Measurements from ENCODE around the gene EP400.
A peak's percentile ranks its signal among the peaks of the same experiment; 100 is the strongest.

Gene EP400

DNA sequence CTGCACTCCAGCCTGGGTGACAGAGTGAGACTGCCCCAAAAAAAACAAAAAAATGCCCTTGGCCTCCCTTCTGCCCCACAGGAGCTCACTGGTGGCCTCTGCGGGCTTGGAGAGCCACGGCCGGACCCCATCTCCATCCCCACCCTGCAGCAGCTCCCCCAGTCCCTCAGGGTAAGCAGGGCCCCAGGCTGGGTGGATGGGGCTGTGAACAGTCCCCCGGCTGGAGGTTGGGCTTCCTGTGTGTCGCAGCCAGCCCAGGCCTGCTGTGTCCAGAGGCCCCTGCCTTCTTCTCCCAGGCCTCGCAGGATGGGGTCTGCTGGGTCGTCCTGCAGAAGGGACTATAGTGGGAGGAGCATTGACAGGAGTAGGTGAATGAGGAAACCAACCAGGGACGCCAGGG is 36.1 kb upstream of the EP400 start:
- no peak for DNase-seq

DNA sequence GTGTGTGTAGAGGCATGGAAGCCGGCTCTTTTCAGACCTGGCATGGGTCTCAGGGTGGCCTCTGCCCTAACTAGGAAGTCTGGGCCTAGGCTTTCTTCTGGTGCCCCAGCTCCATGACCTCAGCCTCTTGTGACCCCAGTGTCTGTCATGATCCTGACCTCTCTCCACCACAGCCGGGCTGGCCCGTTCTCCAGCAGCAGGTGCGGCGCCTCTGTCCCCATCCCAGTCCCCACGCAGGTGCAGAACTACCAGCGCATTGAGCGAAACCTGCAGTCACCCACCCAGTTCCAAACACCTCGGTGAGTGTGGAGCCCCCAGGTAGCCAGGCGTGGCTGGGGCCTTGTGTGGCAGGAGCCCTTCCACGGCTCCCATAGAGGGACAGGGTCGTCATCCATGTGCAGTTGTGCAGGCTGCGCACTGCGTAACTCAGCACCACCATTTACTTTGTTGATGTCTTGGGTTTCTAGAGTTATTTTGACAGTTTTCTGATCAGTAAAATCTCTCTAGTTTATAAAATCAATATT is 35.5 kb upstream of the EP400 start:
- no peak for DNase-seq

DNA sequence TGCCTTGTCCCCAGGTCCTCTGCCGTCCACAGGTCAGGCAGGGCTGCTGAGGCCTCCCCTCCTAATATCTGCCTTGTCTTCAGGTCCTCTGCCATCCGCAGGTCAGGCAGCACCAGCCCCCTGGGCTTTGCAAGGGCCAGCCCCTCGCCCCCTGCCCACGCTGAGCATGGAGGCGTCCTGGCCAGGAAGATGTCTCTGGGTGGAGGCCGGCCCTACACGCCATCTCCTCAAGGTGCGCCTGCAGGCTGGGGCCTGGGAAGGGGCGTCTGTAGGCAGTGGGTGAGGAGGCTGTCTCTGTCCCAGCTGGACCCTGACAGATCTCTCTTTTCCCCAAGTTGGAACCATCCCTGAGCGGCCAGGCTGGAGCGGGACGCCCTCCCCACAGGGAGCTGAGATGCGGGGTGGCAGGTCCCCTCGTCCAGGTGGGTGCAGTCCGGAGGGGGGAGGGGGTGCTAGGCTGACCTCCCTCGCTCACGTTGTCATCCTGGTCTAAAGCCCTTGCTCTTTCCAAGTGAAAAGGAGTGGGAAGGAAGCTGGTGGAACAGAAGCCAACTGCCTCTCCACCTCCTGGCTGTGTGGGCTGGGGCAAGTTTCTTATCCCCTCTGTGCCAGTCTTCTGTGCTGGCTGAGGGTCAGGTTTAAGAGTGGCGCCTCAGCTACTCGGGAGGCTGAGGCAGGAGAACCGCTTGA is 34.6 kb upstream of the EP400 start:
- no peak for DNase-seq

DNA sequence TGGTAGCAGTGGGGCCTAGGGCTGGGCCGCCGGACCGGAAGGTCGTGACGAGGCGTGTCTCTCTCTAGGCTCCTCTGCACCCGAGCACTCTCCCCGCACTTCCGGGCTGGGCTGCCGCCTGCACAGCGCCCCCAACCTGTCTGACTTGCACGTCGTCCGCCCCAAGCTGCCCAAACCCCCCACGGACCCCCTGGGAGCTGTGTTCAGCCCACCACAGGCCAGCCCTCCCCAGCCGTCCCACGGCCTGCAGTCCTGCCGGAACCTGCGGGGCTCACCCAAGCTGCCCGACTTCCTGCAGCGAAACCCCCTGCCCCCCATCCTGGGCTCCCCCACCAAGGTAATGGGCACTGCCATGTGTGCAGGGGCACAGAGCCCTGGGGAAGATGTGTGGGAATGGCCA is 33.9 kb upstream of the EP400 start:
- DNase-seq: no peak

DNA sequence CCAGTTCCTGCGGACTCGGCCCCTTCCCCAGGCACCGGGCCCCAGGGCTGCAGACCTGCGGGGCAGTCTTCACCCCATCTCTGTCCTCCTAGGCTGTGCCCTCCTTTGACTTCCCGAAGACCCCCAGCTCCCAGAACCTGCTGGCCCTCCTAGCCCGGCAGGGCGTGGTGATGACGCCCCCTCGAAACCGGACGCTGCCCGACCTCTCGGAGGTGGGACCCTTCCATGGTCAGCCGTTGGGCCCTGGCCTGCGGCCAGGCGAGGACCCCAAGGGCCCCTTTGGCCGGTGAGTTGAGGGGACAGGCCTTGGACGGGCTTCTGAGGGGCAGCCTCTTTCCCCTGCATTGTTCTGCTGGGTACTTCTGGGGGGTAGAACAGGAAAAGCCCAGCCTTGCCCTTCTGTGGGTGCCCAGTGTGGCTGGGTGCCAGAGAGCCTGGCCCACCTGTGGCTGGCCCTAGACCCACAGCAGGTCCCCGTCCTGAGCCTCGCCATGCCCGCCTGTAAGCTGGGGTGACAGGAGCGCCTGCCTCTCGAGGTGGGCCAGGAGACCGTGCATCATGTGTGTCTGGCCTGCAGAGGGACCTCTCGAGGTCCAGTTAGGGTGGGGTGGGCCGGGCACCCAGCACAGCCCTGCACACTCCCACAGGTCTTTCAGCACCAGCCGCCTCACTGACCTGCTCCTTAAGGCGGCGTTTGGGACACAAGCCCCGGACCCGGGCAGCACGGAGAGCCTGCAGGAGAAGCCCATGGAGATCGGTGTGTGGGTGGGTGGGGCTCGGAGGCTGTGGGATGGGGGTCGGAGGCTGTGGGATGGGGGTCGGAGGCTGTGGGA is 33.2 kb upstream of the EP400 start:
- no peak for DNase-seq

DNA sequence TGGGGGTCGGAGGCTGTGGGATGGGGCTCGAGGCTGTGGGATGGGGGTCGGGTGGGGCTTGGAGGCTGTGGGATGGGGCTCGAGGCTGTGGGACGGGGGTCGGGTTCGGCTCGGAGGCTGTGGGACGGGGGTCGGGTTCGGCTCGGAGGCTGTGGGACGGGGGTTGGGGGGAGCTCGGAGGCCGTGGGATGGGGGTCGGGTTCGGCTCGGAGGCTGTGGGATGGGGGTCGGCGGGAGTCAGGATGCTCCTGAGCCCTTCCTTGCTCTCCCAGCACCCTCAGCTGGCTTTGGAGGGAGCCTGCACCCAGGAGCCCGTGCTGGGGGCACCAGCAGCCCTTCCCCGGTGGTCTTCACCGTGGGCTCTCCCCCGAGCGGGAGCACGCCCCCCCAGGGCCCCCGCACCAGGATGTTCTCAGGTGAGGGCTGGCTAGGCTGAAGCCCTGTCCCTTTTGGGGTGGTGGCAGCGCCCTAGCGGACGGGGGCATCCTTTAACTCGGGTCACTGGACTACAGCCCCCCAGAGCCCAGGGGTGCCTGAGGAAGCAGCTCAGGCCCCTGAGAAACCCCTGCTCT is 32.5 kb upstream of the EP400 start:
- DNase-seq: no peak

DNA sequence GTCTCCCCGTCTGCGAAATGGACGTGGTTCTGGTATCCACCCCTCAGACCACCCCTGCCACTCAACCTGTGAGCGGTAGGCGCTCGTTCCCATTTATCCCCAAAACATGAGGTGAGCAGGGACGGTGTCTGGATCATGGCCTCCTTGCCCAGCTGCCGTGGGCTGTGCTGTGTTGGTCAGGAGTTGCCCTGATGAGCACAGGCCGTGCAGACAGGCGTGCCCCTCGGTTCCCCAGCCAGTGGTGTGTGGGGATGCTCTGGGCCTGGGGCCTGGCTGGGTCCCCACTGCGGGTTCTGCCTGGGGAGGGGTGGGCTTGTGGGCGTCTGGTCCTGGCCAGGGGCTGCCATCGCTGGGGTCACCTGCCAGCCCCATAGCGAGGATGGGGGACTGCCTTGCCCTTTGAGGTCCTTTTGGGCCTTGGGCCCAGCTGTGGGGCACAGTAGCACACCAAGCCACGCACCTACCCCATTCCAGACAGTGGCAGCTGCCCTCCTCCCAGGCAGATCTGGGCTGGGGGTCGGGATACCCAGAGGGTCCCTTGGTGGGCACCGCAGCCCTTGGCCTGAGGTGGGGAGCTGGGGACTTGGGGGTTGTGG is 31.9 kb upstream of the EP400 start:
- DNase-seq: no peak

DNA sequence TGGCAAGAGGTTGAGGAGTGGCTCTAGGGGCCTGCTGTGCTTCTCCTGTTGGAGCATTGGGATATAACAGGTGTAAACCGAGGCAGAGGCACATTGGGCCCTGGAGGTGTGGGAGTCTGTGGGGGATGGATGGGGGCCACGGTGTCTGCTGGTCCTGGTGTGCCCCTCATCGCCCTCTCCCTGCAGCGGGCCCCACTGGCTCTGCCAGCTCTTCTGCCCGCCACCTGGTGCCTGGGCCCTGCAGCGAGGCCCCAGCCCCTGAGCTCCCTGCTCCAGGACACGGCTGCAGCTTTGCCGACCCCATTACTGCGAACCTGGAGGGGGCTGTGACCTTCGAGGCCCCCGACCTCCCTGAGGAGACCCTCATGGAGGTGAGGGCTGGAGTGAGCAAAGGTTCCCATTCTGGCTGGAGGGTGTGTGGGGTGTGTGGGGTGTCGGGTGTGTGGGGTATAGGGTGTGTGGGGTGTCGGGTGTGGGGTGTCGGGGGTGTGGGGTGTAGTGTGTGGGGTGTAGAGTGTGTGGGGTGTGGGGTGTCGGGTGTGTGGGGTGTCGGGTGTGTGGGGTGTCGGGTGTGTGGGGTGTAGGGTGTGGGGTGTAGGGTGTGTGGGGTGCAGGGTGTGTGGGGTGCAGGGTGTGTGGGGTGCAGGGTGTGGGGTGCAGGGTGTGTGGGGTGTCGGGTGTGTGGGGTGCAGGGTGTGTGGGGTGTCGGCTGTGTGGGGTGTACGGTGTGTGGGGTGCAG is 31.3 kb upstream of the EP400 start:
- no peak for DNase-seq

DNA sequence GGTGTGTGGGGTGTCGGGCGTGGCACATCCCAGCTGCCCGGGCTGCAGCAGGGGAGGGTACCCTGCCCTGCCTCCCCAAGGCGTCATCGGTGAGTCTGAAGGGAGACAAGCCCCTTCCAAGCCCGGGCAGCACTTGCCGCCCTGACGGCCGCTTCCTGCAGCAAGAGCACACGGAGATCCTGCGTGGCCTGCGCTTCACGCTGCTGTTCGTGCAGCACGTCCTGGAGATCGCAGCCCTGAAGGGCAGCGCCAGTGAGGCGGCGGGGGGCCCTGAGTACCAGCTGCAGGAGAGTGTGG is 30.7 kb upstream of the EP400 start:
- DNase-seq: no peak

DNA sequence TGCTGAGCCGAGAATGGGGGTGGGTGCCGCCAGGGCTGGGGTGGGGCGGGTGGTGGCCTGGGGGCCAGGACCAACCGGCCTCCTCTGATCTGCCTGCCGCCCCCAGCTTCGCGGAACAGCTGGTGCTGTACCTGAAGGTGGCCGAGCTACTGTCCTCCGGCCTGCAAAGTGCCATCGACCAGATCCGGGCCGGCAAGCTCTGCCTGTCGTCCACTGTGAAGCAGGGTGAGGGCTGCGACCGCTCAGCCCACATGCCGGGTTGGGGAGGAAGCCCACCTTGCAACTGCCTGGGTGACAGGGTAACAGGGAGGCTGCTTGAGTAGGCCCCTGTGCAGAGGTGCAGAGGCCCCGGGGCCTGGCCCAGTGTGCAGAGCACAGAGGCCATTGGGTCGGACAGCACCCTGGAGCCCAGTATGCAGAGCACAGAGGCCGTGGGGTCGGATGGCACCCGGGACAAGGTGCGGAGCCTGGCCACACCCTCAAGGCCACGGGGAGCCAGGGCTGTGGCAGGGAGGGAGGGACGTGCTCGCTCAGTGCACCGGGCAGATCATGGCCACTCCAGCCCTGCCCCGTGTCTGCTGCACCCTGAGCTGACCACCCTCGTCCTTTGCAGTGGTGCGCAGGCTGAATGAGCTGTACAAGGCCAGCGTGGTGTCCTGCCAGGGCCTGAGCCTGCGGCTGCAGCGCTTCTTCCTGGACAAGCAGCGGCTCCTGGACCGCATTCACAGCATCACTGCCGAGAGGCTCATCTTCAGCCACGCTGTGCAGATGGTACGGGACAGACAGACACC is 30.2 kb upstream of the EP400 start:
- no peak for DNase-seq

DNA sequence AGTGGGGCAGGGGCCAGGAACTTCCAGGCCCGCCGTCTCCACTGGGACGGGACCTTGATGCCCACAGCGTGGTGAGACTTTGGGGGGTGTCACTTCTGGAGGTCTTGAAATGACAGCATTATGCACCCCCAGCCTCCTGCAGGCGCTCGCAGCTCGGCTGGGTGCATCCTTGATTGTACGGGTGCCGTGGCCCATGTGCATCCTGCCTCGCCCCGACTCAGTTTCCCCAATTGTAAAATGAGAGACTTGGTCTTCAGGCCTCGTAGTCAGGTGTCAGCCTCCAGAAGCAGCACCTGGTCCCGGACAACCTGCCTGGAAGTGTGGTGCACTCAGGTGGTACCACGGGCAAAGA is 29.6 kb upstream of the EP400 start:
- DNase-seq: no peak

DNA sequence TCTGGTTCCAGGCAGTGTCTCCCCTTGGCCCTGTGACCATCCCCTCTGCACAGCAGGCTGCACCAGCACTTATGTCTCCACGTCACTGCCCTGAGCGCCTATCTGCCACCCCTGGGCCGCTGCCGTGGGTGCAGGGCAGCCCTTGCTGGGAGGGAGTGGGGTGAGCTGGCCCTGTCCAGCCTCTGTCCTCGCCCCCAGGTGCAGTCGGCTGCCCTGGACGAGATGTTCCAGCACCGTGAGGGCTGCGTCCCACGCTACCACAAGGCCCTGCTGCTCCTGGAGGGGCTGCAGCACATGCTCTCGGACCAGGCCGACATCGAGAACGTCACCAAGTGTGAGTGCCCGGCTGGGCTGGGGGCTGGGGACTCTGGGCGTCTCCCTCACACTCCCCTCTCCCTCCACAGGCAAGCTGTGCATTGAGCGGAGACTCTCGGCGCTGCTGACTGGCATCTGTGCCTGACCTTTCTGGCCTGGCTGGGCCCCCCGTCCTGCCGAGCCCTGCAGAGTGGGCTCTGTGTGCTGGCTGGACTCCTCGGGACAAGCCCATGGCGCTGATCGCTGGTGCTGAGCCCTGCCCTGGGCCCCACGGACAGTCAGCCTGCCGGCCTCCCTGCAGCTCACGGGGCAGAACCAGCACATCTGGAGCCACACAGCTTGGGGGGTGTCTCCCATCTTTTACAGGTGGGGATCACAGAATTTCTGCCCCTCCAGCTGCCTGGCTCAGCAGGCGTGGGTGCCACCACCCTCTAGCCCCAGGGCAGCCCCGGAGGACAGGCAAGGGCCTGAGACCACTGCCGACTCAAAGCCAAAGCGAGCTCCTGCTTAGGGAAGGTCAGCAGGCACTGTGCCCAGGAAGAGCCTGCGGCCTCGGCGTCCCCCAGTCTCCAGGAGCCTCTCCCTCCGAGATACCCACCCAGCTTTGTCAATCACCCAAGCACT is 28.6 kb upstream of the EP400 start:
- DNase-seq: no peak

DNA sequence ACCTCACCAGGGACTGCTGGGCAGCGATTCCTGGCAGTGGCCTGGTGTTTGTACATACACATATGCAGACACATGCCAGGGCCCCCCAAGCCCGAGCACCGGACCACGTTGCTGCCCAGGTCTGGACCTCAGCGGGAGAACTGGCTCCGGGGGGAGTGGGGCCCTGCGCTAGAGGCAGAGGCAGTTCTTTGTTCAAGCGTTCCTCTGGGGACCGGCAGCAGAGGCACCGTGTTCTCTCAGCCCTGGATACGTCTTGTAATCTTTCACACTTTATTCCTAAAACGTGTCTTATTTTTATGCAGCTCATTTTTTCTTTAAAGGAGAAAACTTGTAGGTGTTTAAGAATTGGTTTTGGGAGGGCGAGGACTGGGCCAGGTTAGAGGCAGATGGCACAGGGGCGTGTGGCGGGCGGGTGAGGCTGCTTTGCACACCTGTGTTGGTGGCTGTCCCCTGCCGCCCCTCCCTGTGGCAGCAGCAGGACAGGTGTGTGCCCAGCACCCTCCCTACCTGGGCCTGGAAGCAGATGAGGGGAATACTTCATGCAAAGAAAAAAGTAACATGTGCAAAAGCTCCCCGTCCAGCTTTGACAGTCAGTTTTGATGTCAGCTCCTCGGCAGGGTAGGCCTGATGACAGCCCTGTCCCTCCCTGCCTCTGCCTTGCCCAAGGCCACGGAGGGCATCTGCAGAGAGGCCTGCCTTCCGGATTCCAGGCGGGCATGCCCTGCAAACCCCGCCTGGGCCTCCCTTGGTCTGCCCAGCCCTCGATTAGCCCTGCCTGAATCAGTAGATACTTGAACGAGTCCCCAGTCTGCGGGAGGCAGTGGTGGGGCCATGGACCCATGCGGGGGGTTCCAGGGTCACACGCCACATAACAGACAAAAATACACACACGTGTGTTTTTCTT is 27.6 kb upstream of the EP400 start:
- no peak for DNase-seq

DNA sequence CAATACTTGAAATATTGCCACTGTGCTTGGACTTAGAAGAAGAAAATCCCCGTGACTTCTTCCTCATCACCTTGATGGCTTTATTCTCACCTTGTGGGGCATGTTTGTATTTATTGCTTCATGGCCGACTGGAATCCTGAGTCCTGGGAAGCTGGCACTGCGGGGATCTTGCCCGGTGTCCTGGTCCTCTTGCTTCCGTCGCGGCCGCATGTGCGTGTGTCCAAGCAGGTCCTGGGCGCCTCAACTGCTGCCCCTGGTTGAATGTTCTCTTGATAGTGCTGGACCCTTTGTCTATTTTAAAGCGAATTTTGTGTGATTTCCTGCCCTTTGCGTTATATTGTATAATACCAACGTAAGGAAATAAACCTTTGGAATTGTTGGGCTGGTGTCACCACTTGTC is 27.0 kb upstream of the EP400 start:
- no peak for DNase-seq

DNA sequence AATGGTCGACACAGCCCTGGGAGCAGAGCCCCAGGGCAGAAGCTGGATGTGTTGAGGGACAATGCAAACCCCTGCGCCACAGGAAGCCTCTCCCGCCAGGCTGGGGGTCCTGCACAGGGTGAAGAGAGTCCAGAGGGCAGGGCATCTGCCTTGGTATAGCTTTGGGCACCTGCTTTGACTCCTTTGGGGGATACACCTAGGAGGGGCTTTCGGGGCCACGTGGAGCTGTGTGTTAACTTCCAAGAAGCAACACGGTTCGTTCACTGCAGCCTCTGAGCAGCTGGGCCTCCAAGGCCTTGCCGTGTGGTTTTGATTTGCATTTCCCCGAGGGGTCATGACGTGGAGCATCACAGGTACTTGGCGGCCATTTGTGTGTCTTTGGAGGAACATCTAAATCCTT is 26.5 kb upstream of the EP400 start:
- DNase-seq: peak in 1 of 2 donors; percentile 75

DNA sequence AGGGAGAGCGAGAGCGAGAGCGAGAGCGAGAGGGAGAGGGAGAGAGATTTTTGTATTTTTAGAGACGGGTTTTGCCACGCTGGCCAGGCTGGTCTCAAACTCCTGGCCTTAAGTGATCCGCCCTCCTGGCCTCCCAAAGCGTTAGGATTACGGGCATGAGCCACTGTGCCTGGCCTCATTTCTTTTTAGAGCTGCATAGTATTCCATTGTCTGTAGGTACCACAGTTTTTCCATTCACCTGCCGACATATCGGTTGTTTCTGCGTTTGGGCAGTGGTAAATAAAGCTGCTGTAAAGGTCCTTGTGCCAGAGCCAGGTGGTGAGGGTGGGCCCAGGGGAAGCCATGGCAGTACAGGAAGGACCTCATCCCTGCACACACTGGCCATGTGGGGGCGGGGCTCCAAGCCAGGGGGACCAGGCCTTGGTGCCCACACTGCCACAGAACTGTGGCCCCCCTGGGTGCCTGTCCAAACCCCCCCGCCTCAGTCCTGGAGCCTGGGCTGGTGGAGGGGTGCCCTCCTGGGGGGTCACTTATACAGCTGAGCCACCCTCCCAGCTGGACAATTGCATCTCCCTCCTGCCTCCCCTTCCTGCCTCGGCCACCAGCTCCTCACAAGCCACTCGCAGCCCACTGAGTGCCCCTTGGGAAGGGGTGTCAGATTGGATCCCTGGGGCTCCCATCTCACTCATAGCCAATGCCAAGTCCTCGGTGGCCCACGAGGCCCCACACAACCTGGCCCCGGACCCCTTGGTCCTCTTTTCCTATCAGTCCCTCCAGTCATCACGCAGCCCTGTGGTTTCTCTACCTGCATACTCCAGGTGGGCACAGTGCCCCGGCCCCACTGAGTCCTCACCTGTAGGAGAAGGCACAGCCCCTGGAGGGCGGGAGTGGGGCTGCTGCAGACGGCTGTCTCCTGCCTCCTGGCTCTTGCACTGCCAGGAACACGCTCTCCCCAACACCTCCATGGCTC is 22.3 kb upstream of the EP400 start:
- DNase-seq: no peak

DNA sequence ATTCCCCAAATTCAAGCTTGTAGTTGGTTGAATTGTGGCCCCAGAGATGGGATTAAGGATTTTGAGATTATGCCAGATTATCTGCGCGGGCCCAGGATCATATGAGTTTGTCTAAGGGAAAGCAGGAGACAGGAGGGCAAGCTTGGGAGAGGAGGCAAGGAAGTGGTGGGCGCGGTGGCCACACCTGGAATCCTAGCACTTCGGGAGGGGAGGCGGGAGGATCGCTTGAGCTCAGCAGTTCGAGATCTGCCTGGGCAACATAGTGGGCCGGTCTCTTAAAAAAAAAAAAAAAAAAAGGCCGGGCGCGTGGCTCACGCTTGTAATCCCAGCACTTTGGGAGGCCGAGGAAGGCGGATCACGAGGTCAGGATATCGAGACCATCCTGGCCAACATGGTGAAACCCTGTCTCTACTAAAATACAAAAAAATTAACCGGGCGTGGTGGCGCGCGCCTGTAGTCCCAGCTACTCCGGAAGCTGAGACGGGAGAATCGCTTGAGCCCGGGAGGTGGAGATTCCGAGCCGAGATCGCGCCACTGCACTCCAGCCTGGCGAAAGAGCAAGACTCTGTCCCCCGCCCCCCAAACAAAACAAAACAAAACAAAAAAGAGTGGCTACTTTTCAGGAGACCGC is 21.5 kb upstream of the EP400 start:
- no peak for DNase-seq

Data from CD4-positive, alpha-beta T cell treated with Interferon alpha-2 for 1 hour (primary cell).